ENCODE data around the gene GLS.

GRCh38 chr2:190837420-190837819 is 43.2 kb upstream of the GLS start:
- no peak for TF ChIP-seq POLR2A (IDR thresholded peaks at IDR 0.05)
- no peak for TF ChIP-seq CTCF (IDR thresholded peaks at IDR 0.05)
- no peak for TF ChIP-seq POLR2AphosphoS5 (IDR thresholded peaks at IDR 0.05; ENCODE audit: insufficient read depth in 1 of 2, low read depth in 1 of 2)

Data from vagina (tissue), 2 donors.